Thyroid gland (tissue), 4 donors: ENCODE data around the gene TRIM8. TPM values are rescaled to one million over a fixed set of nuclear protein-coding genes. Genes with fewer than 3 reads are reported as not detected.
"Not testable (repeated sequence)": the region's sequence is repeated elsewhere in the genome, so short reads cannot be mapped to it uniquely, and the experiment has no call there.

ENCODE experiments used
- DNase-seq, 2 donors: peaks; one replicate each; pipeline ENCODE4 v3.0.0-alpha.2; 2019
- H3K27ac ChIP-seq, 3 donors: fragments of 200-600 bp; sonication (generic); 1 replicate in 2 of 3; 2 replicates in 1 of 3; pipeline ENCODE4 v1.5.1; 2016 to 2019; ENCODE audit warnings: mild to moderate bottlenecking in 1 of 3, moderate library complexity in 1 of 3
- H3K27me3 ChIP-seq: fragments of 200-600 bp; sonication (generic); one replicate; pipeline ENCODE4 v1.5.1; 2019
- H3K36me3 ChIP-seq, 2 donors: fragments of 200-600 bp; sonication (generic); one replicate each; pipeline ENCODE4 v1.5.1; 2016 to 2019
- H3K4me1 ChIP-seq, 2 donors: fragments of 200-600 bp; sonication (generic); one replicate each; pipeline ENCODE4 v1.5.1; 2017 to 2019
- H3K4me3 ChIP-seq, 3 donors: fragments of 200-600 bp; sonication (generic); replicated peaks in 1 of 3; 1 replicate in 2 of 3; 2 replicates in 1 of 3; pipeline ENCODE4 v1.5.1; 2016; ENCODE audit warnings: mild to moderate bottlenecking in 1 of 3
- H3K9me3 ChIP-seq: fragments of 200-600 bp; sonication (generic); one replicate; pipeline ENCODE4 v1.5.1; 2017
- POLR2A ChIP-seq, 2 donors: fragments of 450-650 bp; IDR thresholded peaks; one replicate each; pipeline ENCODE4 v1.6.1; 2017; ENCODE audit warnings: antibody characterized with exemption in 2 of 2, mild to moderate bottlenecking in 2 of 2, moderate library complexity in 1 of 2
- WGBS, 2 donors: methylation state at CpG; one replicate each; pipeline ENCODE4 v1.1.5; 2017; 5-methylcytosine and 5-hydroxymethylcytosine counted together
- intact Hi-C: fragments of 100-400 bp; cut with DNase I; formaldehyde crosslinking; loops from one replicate; pipeline ENCODE4 v1.15.1; 2023
- total RNA-seq, 4 donors: library from RNA; depleted of rRNA; stranded (reverse); fragments of >200 nt; gene quantifications; one replicate each; pipeline ENCODE4 v1.2.3, GENCODE V29; 2016
- TF ChIP-seq, protein P1 (sequence below), 6 experiments: fragments of 200-600 bp in 3 of 6; fragments of 450-650 bp in 3 of 6; sonication (generic) in 3 of 6; IDR thresholded peaks; one replicate each; pipeline ENCODE4 v1.5.1; 2016 to 2019; ENCODE audit warnings: antibody characterized with exemption in 6 of 6, mild to moderate bottlenecking in 2 of 6, inconsistent platforms in 1 of 6, moderate library complexity in 1 of 6

The TRIM8 gene
- total RNA-seq, 4 donors from 2014 or later: 138 to 187 (median 162) TPM

DNA sequence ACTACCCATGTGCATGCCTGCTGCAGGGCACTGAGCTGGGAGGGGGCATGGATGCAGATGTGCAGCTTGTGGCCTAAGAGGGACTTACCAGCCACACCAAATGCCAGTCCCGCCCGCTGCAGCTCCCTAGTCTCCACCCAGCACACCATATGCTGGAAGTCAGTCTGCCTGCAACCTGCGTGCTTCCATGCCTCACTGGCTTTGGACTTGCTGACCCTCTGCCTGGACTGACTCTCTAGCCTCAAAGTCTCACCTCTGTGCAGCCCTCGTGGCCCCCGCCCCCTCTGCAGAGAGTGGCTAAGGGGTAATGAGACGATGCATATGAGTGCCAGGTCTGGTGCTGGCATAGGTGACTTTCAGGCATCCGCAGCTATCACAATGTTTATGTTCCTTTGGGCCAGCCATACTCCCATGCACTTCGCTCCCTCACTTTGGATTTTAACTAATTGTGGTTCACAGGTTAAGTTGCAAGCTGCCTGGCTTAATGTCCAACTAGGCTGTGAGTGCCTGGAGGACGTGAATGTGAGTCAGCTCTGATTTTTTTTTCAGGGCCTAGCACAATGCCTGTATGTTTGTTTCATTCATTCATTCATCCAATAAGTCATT is 21.7 kb downstream of the TRIM8 start:
- Histone ChIP-seq H3K27me3 (no peaks in the 10 kb centered on the region), H3K4me1 (peaks cover 28 to 34% of the 10 kb centered on the region in 2 donors), H3K36me3 (no peaks in the 10 kb centered on the region), H3K9me3 (no peaks in the 10 kb centered on the region), H3K4me3 (no peak overlapping the region), H3K27ac (no peak overlapping the region)
- TF ChIP-seq, protein P1, sequence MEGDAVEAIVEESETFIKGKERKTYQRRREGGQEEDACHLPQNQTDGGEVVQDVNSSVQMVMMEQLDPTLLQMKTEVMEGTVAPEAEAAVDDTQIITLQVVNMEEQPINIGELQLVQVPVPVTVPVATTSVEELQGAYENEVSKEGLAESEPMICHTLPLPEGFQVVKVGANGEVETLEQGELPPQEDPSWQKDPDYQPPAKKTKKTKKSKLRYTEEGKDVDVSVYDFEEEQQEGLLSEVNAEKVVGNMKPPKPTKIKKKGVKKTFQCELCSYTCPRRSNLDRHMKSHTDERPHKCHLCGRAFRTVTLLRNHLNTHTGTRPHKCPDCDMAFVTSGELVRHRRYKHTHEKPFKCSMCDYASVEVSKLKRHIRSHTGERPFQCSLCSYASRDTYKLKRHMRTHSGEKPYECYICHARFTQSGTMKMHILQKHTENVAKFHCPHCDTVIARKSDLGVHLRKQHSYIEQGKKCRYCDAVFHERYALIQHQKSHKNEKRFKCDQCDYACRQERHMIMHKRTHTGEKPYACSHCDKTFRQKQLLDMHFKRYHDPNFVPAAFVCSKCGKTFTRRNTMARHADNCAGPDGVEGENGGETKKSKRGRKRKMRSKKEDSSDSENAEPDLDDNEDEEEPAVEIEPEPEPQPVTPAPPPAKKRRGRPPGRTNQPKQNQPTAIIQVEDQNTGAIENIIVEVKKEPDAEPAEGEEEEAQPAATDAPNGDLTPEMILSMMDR (IDR thresholded peaks at IDR 0.05): no peak
- TF ChIP-seq POLR2A (IDR thresholded peaks at IDR 0.05): no peak
- whole genome bisulfite sequencing, 2 donors: 65 to 71% methylated on average over 5 to 9 of the region's 9 CpGs
- intact Hi-C loops: no loop called here
- no peak for DNase-seq

DNA sequence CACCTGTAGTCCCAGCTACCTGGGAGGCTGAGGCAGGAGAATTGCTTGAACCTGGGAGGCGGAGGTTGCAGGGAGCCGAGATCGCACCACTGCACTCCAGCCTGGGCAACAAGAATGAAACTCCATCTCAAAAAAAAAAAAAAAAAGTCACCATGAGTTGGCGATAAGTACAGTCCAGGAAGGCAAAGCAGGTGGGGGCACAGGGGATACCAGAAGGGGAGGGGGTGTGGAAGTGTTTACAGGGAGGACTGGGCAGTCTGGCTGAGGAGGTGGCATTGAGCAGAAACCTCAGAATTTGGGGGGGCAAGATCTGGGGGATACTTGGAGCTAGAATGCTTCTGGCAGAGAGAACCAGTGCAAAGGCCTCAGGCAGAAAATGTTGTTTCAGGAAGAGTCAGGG is 23.1 kb downstream of the TRIM8 start:
- WGBS, 2 donors: 93 to 94% methylated on average over 4 of the region's 4 CpGs
- H3K27me3 ChIP-seq, H3K9me3 ChIP-seq, H3K27ac ChIP-seq, H3K4me3 ChIP-seq, H3K36me3 ChIP-seq, intact Hi-C loops, DNase-seq: not testable (repeated sequence)
- peaks cover 34 to 36% of the 10 kb centered on the region in 2 donors for H3K4me1 ChIP-seq

DNA sequence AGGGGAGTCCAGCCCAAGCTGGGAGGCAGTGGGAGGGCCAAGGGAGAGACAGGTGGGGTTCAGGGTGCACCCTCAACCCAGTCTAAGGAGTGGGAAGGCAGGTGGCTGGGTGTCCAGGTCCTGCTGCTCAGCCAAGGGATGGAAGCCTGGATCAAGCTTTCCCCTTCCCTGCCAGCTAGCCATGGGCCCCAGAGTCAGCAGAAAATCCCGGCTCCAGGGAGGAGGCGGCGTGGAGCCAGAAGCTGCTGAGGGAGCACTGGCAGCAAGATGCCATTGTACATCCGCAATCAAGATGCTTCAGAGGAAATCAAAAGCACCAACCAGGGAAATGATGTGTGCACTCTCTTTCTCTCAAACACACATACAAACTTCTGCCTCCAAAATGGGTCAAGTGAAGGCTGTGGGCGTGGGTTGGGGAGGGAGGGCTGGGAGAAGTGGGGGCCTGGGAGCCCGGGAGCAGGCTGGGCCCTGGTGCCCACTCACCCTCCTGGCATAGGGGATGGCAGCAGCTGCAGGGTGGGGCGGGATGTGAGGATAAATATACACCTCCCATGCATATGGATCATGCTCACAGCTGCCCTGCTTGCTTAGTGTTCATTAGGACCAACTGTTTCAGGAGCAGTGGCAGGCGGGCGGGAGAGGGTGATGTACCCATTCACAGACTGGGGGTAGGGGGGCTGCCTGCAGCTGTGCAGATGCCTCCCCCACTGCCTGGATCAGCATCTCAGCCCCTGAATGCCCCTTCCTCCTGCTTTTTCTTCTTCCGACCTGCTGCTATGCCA is 24.2 kb downstream of the TRIM8 start:
- 87 to 89% methylated on average over 10 of the region's 10 CpGs for WGBS, 2 donors
- Histone ChIP-seq H3K36me3 (no peaks in the 10 kb centered on the region), H3K27me3 (no peaks in the 10 kb centered on the region), H3K4me1 (peaks cover 44 to 45% of the 10 kb centered on the region in 2 donors), H3K4me3 (no peak overlapping the region), H3K27ac (peak overlapping the region in 2 of 3 donors; percentile 63 to 99), H3K9me3 (no peaks in the 10 kb centered on the region)
- DNase-seq: no peak
- TF ChIP-seq, protein P1 (IDR thresholded peaks at IDR 0.05): no peak
- TF ChIP-seq POLR2A (IDR thresholded peaks at IDR 0.05): no peak
- intact Hi-C loops: no loop called here

DNA sequence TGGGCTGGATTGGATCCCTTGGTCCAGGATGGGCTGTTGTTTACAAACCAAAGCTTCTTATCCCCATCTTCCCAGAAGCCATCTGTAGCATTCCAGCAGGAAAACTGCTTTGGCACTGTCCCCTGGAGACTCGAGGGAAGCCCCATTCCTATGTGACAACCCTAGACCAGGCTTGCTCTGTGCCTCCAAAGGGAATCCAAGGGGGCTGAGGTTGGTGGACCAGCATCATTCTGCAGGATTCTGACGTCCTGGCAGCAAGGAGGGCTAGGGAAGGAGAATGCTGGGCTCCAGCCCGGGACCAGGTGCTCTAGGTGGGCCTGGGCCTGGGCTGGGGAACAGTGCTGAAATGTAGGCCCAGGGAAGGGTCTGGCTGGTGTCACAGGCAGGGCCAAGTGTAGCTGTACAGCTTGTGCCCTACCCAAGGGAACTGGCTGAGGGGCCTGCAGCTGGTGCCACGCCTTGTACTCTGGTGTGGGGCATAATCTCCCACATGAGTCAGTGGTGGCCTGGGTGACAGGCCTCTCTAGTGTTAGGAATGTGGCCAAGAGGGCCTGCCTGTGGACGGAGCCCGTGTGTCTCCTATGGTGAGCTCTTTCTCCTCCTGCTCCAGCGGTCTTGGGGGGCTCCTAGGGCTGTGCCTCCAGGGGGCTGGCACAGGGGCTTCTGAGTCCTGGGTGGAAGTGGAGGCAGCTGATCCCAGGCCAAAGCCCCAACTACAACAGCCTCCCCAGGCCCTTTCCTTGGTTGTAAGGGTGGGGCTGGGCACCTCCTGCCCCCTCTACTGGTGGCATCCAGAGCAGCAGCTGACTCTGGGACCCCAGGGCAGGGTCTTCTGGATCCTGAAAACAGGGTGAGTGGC is 25.2 kb downstream of the TRIM8 start:
- TF ChIP-seq, protein P1 (IDR thresholded peaks at IDR 0.05): peak in 4 of 6 experiments; percentile 4 to 28 (median 16)
- peak in 1 of 2 donors; percentile 49 for TF ChIP-seq POLR2A (IDR thresholded peaks at IDR 0.05)
- DNase-seq: peak; percentile 88
- H3K27ac ChIP-seq: peak overlapping the region; percentile 63 to 99 (median 82)
- intact Hi-C loops: no loop called here
- peaks cover 47 to 54% of the 10 kb centered on the region in 2 donors for H3K4me1 ChIP-seq
- no peaks in the 10 kb centered on the region for H3K36me3 ChIP-seq
- no peaks in the 10 kb centered on the region for H3K27me3 ChIP-seq
- 47 to 75% methylated on average over 2 to 4 of the region's 7 CpGs for WGBS, 2 donors
- H3K4me3 ChIP-seq: no peak overlapping the region
- H3K9me3 ChIP-seq: no peaks in the 10 kb centered on the region

DNA sequence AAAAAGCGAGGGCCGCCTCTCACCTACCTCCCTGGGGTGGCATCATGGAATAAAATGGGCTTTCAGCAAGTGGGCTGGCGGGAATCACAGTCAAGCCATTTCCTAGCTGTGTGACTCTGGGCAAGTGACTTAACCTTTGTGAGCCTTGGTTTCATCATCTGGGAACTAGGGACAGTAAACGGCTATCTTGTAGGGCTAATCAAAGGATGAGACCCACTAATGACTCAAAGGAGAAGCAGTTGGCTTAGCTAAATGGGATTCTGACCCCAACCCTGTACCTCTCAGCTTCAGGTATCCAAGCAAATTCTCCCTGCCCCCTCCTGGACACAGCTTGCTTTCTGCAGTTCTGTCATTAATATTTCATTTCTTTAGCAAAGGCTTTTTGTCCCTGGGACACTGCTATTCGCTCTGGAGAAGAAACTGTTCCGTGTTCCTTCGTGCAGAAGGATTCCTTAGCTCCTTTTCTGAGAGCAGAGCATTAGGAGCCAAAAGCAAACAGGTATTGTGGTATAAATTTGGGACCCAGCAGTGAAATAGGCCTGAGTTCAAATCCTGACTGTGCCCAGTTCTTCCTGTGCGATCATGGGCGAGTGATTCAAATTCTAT is 25.9 kb downstream of the TRIM8 start:
- Histone ChIP-seq H3K27ac (peak overlapping the region; percentile 63 to 99 (median 82)), H3K9me3 (no peaks in the 10 kb centered on the region), H3K4me1 (peaks cover 55 to 61% of the 10 kb centered on the region in 2 donors), H3K27me3 (no peaks in the 10 kb centered on the region), H3K4me3 (no peak overlapping the region), H3K36me3 (no peaks in the 10 kb centered on the region)
- no peak for TF ChIP-seq POLR2A (IDR thresholded peaks at IDR 0.05)
- TF ChIP-seq, protein P1 (IDR thresholded peaks at IDR 0.05): peak in 1 of 6 experiments; percentile 2
- intact Hi-C loops: no loop called here
- WGBS, 2 donors: 94% methylated on average over 9 of the region's 9 CpGs
- no peak for DNase-seq
